Memory B cell (primary cell): Measurements from ENCODE around the gene GUCD1.

Experiments
- ATAC-seq: fragments of 150-1000 bp; cut with Tn5 transposase; 2 replicates; pipeline ENCODE4 v1.10.0; 2021; ENCODE audit warnings: low read depth, mild to moderate bottlenecking, moderate library complexity
- DNase-seq, 2 donors: peaks; one replicate each; pipeline ENCODE4 v3.0.0; 2022; ENCODE audit warnings: low spot score in 2 of 2
- H3K27ac Mint-ChIP-seq: one replicate; pipeline ENCODE4 v1.8.0; 2022; ENCODE audit warnings: mild to moderate bottlenecking, moderate library complexity, mixed read lengths
- H3K27me3 Mint-ChIP-seq: one replicate; pipeline ENCODE4 v1.8.0; 2022; ENCODE audit warnings: mixed read lengths
- H3K36me3 Mint-ChIP-seq: one replicate; pipeline ENCODE4 v1.8.0; 2022; ENCODE audit warnings: mild to moderate bottlenecking, mixed read lengths
- H3K4me1 Mint-ChIP-seq: one replicate; pipeline ENCODE4 v1.8.0; 2022; ENCODE audit warnings: mixed read lengths
- H3K4me3 Mint-ChIP-seq: one replicate; pipeline ENCODE4 v1.8.0; 2022; ENCODE audit warnings: mild to moderate bottlenecking, moderate library complexity, mixed read lengths
- H3K9me3 Mint-ChIP-seq: one replicate; pipeline ENCODE4 v1.8.0; 2022; ENCODE audit warnings: mixed read lengths

The GUCD1 gene

DNA sequence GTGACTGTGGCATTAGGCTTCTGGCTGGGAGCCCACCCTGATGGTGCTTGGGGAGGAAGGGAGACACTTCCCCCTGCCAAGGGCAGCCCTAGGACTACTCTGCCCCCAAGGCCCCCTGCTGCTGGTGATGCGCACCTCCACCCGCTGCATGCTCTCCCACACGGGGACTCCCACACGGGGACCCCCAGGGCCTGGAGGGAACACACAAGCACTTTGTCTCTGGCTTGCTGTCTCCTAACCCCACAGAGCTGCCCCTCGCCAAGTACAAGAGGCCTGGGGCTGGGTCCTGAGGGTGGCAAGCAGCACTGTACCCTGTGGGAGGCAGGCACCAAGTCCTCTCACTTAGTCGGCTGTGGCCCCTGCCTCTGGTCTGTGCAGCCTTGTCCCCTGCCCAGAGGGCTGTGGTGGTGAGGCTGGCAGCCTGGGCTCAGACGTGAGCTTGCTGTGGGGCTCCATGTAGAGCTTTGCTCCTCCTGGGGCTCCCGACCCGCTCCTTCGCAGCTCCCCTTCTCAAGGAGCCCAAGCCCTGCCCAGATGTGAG lies 30.0 kb upstream of the GUCD1 start:
- H3K27ac Mint-ChIP-seq, result no peak overlapping the region
- no peak overlapping the region for H3K4me3 Mint-ChIP-seq
- no peaks in the 10 kb centered on the region for H3K9me3 Mint-ChIP-seq
- DNase-seq (no peak), ATAC-seq (no peak)
- no peaks in the 10 kb centered on the region for H3K36me3 Mint-ChIP-seq
- H3K4me1 Mint-ChIP-seq, result no peaks in the 10 kb centered on the region
- no peaks in the 10 kb centered on the region for H3K27me3 Mint-ChIP-seq

DNA sequence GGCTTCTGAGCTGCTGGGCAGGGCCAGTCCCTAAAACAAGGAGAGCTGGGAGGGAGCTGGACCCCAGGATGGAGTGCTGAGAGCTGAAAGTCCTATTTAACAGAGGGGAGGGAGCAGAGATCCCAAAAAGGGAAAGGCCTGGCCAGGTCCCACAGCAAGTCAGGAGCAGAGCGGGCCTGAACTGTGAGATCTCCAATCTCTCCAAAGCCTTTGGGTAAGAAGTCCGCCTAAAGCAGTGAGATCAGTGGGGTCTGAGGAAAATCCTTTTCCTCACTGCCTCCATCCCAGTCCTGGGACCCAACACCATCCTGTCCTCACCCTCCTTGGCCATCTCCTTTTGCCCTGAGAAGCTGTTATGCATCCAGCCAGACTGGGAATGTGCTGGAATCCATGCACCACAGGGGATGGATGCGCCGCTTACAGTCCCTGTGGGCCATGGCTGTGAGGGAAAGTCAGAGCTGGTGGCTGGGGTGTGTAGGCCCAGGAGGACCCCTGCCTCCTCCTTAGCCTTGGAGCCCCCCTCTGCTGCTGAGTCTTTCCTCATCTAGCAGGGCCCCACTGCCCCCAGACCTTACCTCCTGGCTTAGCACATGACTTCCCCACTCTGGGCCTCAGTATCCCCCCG lies 29.3 kb upstream of the GUCD1 start:
- no peak for ATAC-seq
- no peaks in the 10 kb centered on the region for H3K4me1 Mint-ChIP-seq
- H3K9me3 Mint-ChIP-seq, result no peaks in the 10 kb centered on the region
- no peak for DNase-seq
- no peaks in the 10 kb centered on the region for H3K27me3 Mint-ChIP-seq
- H3K4me3 Mint-ChIP-seq, result no peak overlapping the region
- no peaks in the 10 kb centered on the region for H3K36me3 Mint-ChIP-seq
- H3K27ac Mint-ChIP-seq, result no peak overlapping the region

DNA sequence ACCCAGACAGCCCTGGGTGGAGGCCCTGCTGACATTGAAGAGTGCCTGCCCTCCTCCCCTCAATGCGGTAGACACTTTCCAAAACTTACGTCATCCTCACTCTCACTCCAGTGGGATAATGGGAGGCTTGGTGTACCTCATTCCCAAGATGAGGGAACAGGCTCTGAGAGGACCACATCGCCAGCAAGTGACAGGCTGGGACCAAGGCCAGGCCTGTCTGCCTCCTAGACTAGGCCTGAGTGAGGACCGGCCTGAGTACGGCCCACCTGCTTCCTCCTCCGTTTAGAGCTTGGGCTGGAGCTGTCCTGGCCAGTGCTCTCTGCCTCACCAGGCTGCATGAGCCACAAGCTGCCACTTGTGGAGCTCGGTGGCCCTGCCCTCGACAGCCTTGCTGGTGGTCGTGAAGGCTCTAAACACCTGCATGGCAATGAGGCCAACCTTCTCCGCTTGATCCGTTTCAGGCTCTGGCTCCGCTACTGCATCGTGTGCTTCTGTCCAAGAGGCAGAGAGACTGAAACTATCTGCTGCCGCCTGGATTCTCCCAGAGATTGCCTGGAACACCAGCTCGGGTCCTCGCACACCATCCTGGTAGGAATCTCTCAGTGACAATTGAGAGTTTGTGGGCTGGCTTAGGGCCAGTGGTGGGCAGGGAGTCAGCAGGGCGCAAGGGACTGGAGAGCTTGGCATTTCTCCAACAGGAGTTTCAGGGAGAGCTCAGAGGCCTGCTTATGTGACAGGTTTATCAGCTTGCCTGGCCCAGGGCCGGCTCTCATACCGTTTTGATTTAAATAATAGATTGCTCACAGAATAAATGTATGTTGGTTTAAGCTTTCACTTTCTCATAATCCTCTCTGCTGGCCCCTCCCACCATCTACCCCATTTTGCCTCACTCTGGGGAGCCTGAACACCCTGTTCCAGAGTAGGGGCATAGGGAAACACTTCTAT lies 28.6 kb upstream of the GUCD1 start:
- no peak for DNase-seq
- no peak overlapping the region for H3K4me3 Mint-ChIP-seq
- H3K27ac Mint-ChIP-seq, result no peak overlapping the region
- no peaks in the 10 kb centered on the region for H3K9me3 Mint-ChIP-seq
- peaks cover 3% of the 10 kb centered on the region for H3K36me3 Mint-ChIP-seq
- H3K27me3 Mint-ChIP-seq, result no peaks in the 10 kb centered on the region
- H3K4me1 Mint-ChIP-seq, result peaks cover 2% of the 10 kb centered on the region
- ATAC-seq, result no peak

DNA sequence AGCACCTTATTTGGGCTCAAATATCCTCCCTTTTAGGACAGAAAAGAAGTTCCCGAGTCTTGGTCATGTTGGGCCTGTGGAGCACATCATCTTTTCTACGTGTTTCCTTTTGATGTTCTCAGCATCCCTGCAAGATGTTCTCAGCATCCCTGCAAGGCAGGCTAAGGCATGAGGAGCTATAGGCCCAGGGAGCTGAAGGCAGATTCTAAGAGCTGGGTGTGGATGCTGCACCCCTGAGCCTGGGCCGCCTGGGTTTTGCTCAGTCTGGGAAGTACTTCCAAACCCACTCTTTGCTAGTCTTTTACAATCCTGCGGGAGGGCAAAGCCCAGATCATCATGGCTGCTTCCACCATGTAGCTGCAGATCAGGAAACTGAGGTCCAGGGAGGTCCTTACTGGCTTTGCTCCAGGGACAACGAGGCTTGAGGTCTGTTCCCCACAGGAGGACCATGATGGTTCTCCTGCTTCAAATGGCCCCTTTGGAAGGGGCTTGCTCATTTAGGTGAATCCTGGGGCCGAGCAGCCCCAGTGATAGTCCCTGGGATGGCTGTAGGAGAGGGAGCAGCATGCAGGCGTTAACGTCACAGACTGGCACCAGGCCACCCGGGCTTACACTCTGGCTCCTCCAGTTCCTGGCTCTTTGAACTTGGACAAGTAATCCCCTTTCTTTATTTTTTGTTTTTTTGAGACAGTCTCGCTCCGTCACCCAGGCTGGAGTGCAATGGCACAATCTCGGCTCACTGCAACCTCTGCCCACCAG lies 27.3 kb upstream of the GUCD1 start:
- ATAC-seq (no peak), DNase-seq (no peak)
- Mint-ChIP-seq H3K27ac (no peak overlapping the region), H3K4me1 (peaks cover 3% of the 10 kb centered on the region), H3K4me3 (no peak overlapping the region), H3K36me3 (peaks cover 5% of the 10 kb centered on the region), H3K9me3 (no peaks in the 10 kb centered on the region), H3K27me3 (no peaks in the 10 kb centered on the region)

DNA sequence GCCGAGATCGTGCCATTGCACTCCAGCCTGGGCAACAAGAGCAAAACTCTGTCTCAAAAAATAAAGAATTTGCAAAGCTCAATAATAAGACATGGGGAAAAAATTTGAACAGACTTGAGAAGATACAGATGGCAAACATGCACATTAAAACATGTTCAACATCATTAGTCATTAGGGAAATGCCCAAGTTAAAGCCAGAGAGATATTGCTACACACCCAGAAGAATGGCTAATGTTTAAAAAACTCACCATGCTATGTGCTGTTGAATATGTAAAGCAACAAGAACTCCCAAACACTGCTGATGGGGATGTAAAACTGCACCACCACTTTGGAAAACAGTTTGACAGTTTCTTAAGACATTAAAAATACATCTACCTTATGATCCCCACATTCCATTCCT lies 25.3 kb upstream of the GUCD1 start:
- Mint-ChIP-seq H3K4me3 (no peak overlapping the region), H3K9me3 (no peaks in the 10 kb centered on the region), H3K27ac (peak overlapping the region; percentile 31), H3K27me3 (no peaks in the 10 kb centered on the region), H3K36me3 (peaks cover 8% of the 10 kb centered on the region), H3K4me1 (peaks cover 3% of the 10 kb centered on the region)
- DNase-seq, result no peak
- ATAC-seq, result no peak

DNA sequence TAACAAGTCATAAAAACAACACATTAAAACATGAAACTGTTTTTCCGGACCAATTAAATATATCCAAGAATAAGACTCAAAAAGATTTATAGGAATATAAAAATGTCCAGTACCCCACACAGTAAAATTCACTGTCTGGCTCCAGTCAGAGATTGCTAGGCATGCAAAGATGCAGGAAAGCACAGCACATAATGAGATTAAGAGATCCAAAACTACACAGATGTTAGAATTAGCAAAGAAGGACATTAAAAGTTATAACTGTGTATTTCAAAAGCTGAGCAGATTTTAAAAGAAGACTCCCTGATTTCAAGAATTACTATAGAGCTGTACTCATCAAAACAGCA lies 24.3 kb upstream of the GUCD1 start:
- peaks cover 16% of the 10 kb centered on the region for H3K36me3 Mint-ChIP-seq
- ATAC-seq (no peak), DNase-seq (no peak)
- peaks cover 3% of the 10 kb centered on the region for H3K4me1 Mint-ChIP-seq
- H3K4me3 Mint-ChIP-seq, result no peak overlapping the region
- no peaks in the 10 kb centered on the region for H3K9me3 Mint-ChIP-seq
- no peak overlapping the region for H3K27ac Mint-ChIP-seq
- H3K27me3 Mint-ChIP-seq, result no peaks in the 10 kb centered on the region

DNA sequence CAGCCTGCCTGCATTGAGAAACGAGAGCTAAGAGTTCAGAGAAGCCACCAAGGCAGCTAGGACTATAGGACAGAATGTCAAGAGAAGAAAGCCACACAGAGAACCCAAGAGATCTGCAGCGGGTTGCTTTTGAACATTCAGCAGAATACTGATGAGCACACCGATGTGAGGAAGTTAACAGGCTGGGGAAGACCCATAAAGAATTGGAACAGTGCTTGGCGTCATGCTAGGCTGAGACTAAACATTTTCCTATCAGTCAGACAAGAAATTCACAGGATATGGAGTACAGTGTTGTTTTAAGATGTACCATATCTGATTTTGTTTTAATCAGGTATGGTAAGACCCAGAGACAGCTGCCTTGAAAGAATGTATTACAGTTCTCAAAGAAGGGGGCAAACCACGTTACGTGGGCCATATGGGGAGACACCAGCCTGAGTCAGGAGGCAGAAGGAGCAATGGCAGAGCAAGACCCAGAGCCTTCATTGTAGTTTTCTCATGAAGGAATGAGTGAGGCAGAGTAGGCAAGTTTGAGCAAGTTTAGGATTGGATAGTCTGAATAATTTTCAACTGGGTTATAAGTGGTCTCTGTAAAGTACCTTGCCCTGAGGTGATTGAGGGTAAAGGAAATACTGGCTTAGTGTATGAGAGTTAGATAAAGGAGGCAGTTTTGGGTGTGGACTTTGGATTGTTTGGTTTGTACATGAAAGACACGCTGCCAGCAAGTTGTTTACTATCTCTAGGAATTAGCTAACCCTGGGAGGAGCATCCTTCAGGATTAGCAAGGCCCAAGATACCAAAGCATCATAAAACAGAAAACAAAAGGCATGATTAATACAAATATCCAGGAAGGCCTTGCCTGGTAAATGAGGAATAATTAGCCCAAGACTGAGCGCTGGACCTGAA lies 23.7 kb upstream of the GUCD1 start:
- peak overlapping the region; percentile 72 for H3K27ac Mint-ChIP-seq
- DNase-seq, result no peak
- no peaks in the 10 kb centered on the region for H3K27me3 Mint-ChIP-seq
- no peaks in the 10 kb centered on the region for H3K9me3 Mint-ChIP-seq
- peaks cover 3% of the 10 kb centered on the region for H3K4me1 Mint-ChIP-seq
- peaks cover 16% of the 10 kb centered on the region for H3K36me3 Mint-ChIP-seq
- H3K4me3 Mint-ChIP-seq, result no peak overlapping the region
- ATAC-seq, result no peak

DNA sequence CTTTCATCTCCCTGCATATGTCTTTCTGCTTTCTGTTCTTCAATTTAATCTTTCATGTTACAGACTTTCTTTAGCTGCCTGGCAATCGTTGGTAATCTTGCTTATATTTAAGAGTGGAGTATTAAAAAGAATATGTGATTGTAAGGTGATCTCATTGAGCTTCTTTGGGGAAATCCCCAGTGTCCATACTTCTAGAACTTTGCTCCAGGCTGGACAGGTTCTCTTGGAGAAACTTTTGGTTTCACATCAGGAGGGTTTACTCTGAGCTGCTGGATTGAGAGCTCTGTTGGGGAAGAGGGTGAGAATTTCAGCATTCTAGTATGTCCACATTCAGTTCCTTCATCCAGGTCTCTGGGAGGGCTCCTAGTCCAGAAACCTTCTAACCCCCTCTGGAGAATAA lies 21.8 kb upstream of the GUCD1 start:
- Mint-ChIP-seq H3K27ac (no peak overlapping the region), H3K27me3 (no peaks in the 10 kb centered on the region), H3K36me3 (peaks cover 26% of the 10 kb centered on the region), H3K4me3 (no peak overlapping the region), H3K9me3 (no peaks in the 10 kb centered on the region), H3K4me1 (peaks cover 3% of the 10 kb centered on the region)
- ATAC-seq (no peak), DNase-seq (no peak)

DNA sequence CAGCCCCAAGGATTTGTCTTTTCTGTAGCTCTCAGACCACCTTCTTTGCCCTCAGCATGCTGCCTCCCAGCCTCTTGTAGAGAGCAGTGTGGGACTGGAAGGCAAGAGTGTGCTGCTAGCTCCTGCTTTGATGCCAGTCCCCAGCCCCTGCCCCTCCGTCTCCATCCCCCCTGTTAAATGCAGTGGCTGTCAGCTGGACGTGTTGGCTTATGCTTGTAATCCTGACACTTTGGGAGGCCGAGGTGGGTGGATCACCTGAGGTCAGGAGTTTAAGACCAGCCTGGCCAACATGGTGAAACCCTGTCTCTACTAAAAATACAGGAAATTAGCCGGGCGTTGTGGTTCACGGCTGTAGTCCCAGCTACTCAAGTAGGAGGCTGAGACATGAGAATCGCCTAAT lies 16.3 kb upstream of the GUCD1 start:
- Mint-ChIP-seq H3K27me3 (no peaks in the 10 kb centered on the region), H3K4me3 (no peak overlapping the region), H3K36me3 (peaks cover 25% of the 10 kb centered on the region), H3K9me3 (no peaks in the 10 kb centered on the region), H3K4me1 (peaks cover 5% of the 10 kb centered on the region), H3K27ac (no peak overlapping the region)
- DNase-seq, result no peak
- ATAC-seq, result no peak

DNA sequence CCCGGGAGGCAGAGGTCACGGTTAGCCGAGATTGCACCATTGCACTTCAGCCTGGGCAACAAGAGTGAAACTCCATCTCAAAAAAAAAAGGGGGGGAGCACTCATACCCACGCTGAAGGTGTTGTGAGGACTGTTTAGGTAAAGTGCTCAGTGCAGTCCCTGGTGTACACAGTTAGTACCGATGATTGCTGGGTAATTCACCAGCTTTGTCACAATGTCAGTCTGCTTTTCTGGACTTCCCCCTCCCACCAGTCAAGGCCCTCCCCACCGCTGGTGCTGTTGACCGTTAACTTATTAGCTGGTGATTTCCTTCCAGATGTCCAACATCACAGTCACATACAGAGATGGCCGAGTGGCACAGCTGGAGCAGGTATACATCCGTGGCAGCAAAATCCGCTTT lies 12.7 kb upstream of the GUCD1 start:
- Mint-ChIP-seq H3K27ac (no peak overlapping the region), H3K4me3 (no peak overlapping the region), H3K9me3 (no peaks in the 10 kb centered on the region), H3K27me3 (no peaks in the 10 kb centered on the region), H3K4me1 (peaks cover 23% of the 10 kb centered on the region), H3K36me3 (peaks cover 18% of the 10 kb centered on the region)
- DNase-seq, result no peak
- no peak for ATAC-seq

DNA sequence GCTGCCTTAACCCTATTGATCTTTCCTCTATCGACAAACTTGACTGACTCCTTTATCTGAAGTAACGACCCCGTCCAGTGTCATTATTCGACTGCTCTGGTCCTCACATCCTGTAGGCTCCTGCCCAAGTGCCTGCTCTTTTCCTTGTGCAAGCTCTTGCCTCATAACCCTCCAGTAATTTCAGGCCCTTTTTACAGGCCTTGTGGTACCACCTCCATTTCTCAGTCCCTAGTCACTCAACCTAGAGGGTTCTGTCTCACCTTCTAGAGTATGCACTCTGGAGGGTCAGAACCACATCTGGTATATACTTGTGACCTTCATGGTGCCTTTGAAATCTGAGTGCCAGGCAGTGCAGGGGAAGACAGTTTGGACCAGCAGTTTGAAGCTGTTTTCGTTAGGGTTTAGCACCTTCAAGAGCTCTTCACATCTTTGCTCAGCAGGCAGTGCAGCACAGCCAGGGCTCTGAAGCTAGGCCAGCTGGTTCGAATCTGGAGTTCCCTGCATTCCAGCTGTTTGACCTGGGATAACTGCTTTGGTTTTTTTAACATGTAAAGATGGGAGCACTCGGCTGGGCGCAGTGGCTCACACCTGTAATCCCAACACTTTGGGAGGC lies 12.1 kb upstream of the GUCD1 start:
- ATAC-seq (no peak), DNase-seq (no peak)
- H3K9me3 Mint-ChIP-seq, result no peaks in the 10 kb centered on the region
- H3K27me3 Mint-ChIP-seq, result no peaks in the 10 kb centered on the region
- H3K4me1 Mint-ChIP-seq, result peaks cover 25% of the 10 kb centered on the region
- H3K36me3 Mint-ChIP-seq, result peaks cover 16% of the 10 kb centered on the region
- H3K27ac Mint-ChIP-seq, result no peak overlapping the region
- no peak overlapping the region for H3K4me3 Mint-ChIP-seq

DNA sequence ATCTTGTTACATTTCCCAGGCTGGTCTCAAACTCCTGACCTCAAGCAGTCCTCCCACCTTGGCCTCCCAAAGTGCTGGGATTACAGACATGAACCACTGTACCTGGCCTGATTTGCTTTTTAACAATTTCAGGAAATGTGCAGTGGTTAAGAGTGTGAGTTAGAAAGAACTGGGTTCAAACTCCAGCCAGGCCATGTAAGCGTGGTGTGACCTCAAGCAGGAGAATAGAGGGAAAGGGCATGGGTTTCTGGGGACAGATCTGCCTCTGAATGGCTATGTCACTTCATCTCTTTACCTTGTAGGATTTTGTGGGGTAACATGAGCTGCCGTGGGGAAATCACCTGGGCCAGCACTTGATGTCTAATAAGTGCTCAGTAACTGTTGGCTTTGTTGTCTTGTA lies 10.1 kb upstream of the GUCD1 start:
- H3K4me3 Mint-ChIP-seq, result no peak overlapping the region
- peaks cover 13% of the 10 kb centered on the region for H3K36me3 Mint-ChIP-seq
- H3K27me3 Mint-ChIP-seq, result no peaks in the 10 kb centered on the region
- no peak for DNase-seq
- no peaks in the 10 kb centered on the region for H3K9me3 Mint-ChIP-seq
- H3K4me1 Mint-ChIP-seq, result peaks cover 28% of the 10 kb centered on the region
- no peak overlapping the region for H3K27ac Mint-ChIP-seq
- ATAC-seq, result no peak

DNA sequence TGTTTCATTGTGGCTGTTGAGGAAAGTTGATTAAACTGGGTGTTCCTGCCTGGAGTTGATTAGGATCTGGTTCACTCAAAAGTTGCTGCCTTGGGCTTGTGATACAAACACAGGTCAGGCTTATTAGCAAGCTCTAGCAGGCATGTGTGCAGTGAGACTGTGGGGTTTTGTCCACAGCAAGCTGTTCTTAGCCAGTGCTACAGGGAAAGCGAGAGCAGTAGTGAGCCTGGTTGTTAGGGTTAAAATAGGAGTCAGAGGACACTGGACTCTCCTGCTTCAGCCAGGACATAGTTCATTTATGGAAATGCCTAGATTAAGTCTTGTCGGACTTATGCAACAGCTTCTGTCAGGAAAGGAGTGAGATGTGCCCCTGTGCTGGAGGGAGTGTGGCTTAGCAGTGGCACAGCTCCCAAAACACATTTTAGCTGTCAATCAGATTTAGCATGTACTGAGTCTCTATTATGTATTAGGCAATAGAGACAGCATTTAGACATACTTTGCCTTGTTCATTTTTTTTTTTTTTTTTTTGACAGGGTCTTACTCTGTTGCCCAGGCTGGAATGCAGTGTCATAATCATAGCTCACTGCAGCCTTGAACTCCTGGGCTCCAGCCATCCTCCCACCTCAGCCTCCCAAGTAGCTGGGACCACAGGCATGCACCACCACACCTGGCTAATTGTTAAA lies 9.6 kb upstream of the GUCD1 start:
- DNase-seq, result no peak

More for the DNA sequence above, 9.6 kb upstream of the GUCD1 start:
- Mint-ChIP-seq H3K36me3 (peaks cover 13% of the 10 kb centered on the region), H3K4me3 (no peak overlapping the region), H3K27me3 (no peaks in the 10 kb centered on the region), H3K27ac (peak overlapping the region; percentile 17), H3K4me1 (peaks cover 32% of the 10 kb centered on the region), H3K9me3 (no peaks in the 10 kb centered on the region)
- no peak for ATAC-seq
